K562 (cell line): ENCODE measurements around the gene HELZ2. TPM values are rescaled to one million over a fixed set of nuclear protein-coding genes. Genes with fewer than 3 reads are reported as not detected.

ENCODE experiments used
- ATAC-seq: fragments of 200-7000 bp; cut with Tn5 transposase; 3 replicates; pipeline ENCODE4 v1.9.1; 2020; ENCODE audit warnings: moderate library complexity
- BruUV-seq: library from RNA; stranded (reverse); fragments of 400-500 nt; replicated peaks from 2 replicates; lab custom pipeline; 2021; lab: Mats Ljungman, UMichigan
- CTCF ChIA-PET: fragments of 300-600 bp; formaldehyde crosslinking; extraction: SDS; loops from one replicate; lab custom pipeline; 2021; ENCODE audit warnings: low intra/inter-chr PET ratio; lab: Yijun Ruan, JAX
- POLR2A ChIA-PET: fragments of 300-600, 350-650 bp; sonication (Branson Sonifier 250); formaldehyde crosslinking; extraction: SDS; loops from one replicate; lab custom pipeline; 2021; ENCODE audit warnings: antibody characterized with exemption, inconsistent platforms; lab: Yijun Ruan, JAX
- DNase-seq, 4 experiments: peaks; one replicate each; pipeline versions ENCODE4 v3.0.0 to v3.0.0-alpha.2; 2011 to 2018; ENCODE audit warnings: low spot score in 3 of 4, mixed read lengths in 3 of 4; ENCODE audit errors: extremely low read depth in 1 of 4
- FAIRE-seq: peaks from 2 replicates; lab custom pipeline; 2011; peaks lifted over from hg19 to GRCh38; lab: Jason Lieb, UNC
- H2AFZ ChIP-seq: 2 replicates; pipeline ENCODE4 v1.6.0; 2011; ENCODE audit warnings: low read depth, low read length, control low read depth, inconsistent platforms
- H3K27ac ChIP-seq: fragments of 200-600 bp; 3 replicates; pipeline ENCODE4 v1.8.0; 2011; ENCODE audit warnings: low read depth, mild to moderate bottlenecking, control low read depth, inconsistent platforms, low read length, moderate library complexity, mixed read lengths; ENCODE audit errors: extremely low read depth
- H3K27me3 ChIP-seq, 2 experiments: fragments of 300-600 bp in 1 of 2; 2 replicates in 1 of 2; 3 replicates in 1 of 2; pipeline versions ENCODE4 v1.6.0 to v1.8.0; 2011; ENCODE audit warnings: inconsistent platforms in 2 of 2, low read length in 2 of 2, mild to moderate bottlenecking in 1 of 2, mixed read lengths in 1 of 2, moderate library complexity in 1 of 2; ENCODE audit not compliant: control insufficient read depth in 2 of 2, insufficient read depth in 2 of 2
- H3K36me3 ChIP-seq: fragments of 300-600 bp; 3 replicates; pipeline ENCODE4 v1.8.0; 2011; ENCODE audit warnings: mild to moderate bottlenecking, low read length, inconsistent platforms; ENCODE audit not compliant: control insufficient read depth, insufficient read depth
- H3K4me1 ChIP-seq, 2 experiments: fragments of 200-600 bp in 1 of 2; replicated peaks in 1 of 2; 2 replicates in 1 of 2; 3 replicates in 1 of 2; pipeline versions ENCODE4 v1.5.1 to v1.8.0; 2011; ENCODE audit warnings: inconsistent platforms in 2 of 2, low read length in 2 of 2, mild to moderate bottlenecking in 1 of 2, mixed read lengths in 1 of 2, moderate library complexity in 1 of 2; ENCODE audit not compliant: control insufficient read depth in 2 of 2, insufficient read depth in 2 of 2
- H3K4me2 ChIP-seq: 2 replicates; pipeline ENCODE4 v1.6.1; 2011; ENCODE audit warnings: low read length, control low read depth, inconsistent platforms, mixed read lengths; ENCODE audit not compliant: insufficient read depth
- H3K4me3 ChIP-seq: fragments of 200-600 bp; sonication (generic), shearing (Covaris generic); 2 replicates; pipeline ENCODE4 v1.5.1; 2016; ENCODE audit warnings: control low read depth, inconsistent platforms
- H3K79me2 ChIP-seq: fragments of 200-600 bp; 3 replicates; pipeline ENCODE4 v1.8.0; 2011; ENCODE audit warnings: low read length, inconsistent platforms; ENCODE audit not compliant: control insufficient read depth, insufficient read depth
- H3K9ac ChIP-seq, 2 experiments: 2 replicates each; pipeline versions ENCODE4 v1.6.0 to v1.6.1; 2011; ENCODE audit warnings: low read depth in 2 of 2, low read length in 2 of 2, control low read depth in 1 of 2, inconsistent platforms in 1 of 2, mild to moderate bottlenecking in 1 of 2, mixed read lengths in 1 of 2; ENCODE audit not compliant: insufficient read depth in 1 of 2
- H3K9me1 ChIP-seq: one replicate; pipeline ENCODE4 v1.6.0; 2011; ENCODE audit warnings: inconsistent platforms, mild to moderate bottlenecking, low read length, moderate library complexity; ENCODE audit not compliant: control insufficient read depth, insufficient read depth
- H3K9me3 ChIP-seq: replicated peaks from 2 replicates; pipeline ENCODE4 v1.5.1; 2011; ENCODE audit warnings: low read depth, low read length, inconsistent platforms; ENCODE audit not compliant: control insufficient read depth, insufficient read depth
- H4K20me1 ChIP-seq: replicated peaks from 2 replicates; pipeline ENCODE4 v1.6.1; 2011; ENCODE audit warnings: low read length, inconsistent platforms, mixed read lengths; ENCODE audit not compliant: control insufficient read depth, insufficient read depth
- HNRNPL ChIP-seq: fragments of 200-400 bp; formaldehyde crosslinking; IDR thresholded peaks from 2 replicates; pipeline ENCODE4 v1.6.1; 2017; ENCODE audit warnings: low read depth, mild to moderate bottlenecking, low read length
- PHB ChIP-seq: fragments of 250-450 bp; sonication (Bioruptor Pico); IDR thresholded peaks from 2 replicates; pipeline ENCODE4 v1.5.0; 2021
- TAF15 ChIP-seq: fragments of 200-400 bp; formaldehyde crosslinking; IDR thresholded peaks from 2 replicates; pipeline ENCODE4 v1.6.1; 2017; ENCODE audit warnings: mild to moderate bottlenecking, low read depth, low read length, moderate library complexity
- TSHZ1 ChIP-seq: fragments of 250-450 bp; sonication (Bioruptor Pico); IDR thresholded peaks from 2 replicates; pipeline ENCODE4 v1.4.0; 2020; ENCODE audit warnings: mild to moderate bottlenecking, moderate library complexity
- ZBTB2 ChIP-seq: fragments of 450-650 bp; IDR thresholded peaks from 2 replicates; pipeline ENCODE4 v1.6.1; 2016; ENCODE audit warnings: antibody characterized with exemption
- WGBS: fragments of 100-300 bp; shearing (Covaris generic); methylation state at CpG from one replicate; pipeline ENCODE4 v1.1.6; 2016; ENCODE audit warnings: low coverage, mixed read lengths; ENCODE audit not compliant: insufficient coverage; ENCODE audit errors: missing lambda C conversion rate; 5-methylcytosine and 5-hydroxymethylcytosine counted together
- in situ Hi-C: fragments of 300-500 bp; cut with MboI; formaldehyde crosslinking; loops from 4 replicates; pipeline ENCODE4 v1.15.0; 2018; ENCODE audit warnings: inconsistent platforms, mixed read lengths
- intact Hi-C: fragments of 100-400 bp; cut with micrococcal nuclease; formaldehyde crosslinking; loops from 2 replicates; pipeline ENCODE4 v1.14.2; 2022
- polyA plus RNA-seq, 8 experiments: library from polyadenylated mRNA; depleted of rRNA in 4 of 8; stranded (reverse) in 5 of 8; unstranded in 3 of 8; fragments of >200 nt; fragmentation: Nextera tagmentation in 2 of 8; fragmentation: Illumina TruSeq in 1 of 8; extraction: Ambion mirVana in 2 of 8; extraction: Trizol in 1 of 8; gene quantifications; 2 replicates each; pipeline versions ENCODE4 v1.2.1 to v1.2.3, GENCODE V29; 2011 to 2014; ENCODE audit warnings: inconsistent platforms in 1 of 8, missing spikeins in 1 of 8
- total RNA-seq, 7 experiments: library from RNA; depleted of rRNA in 6 of 7; stranded (reverse); fragments of >200 nt in 6 of 7; fragmentation: Illumina TruSeq in 2 of 7; extraction: Trizol in 2 of 7; gene quantifications; 2 replicates each; pipeline versions ENCODE4 v1.2.1 to v1.2.3, GENCODE V29; 2011 to 2021; ENCODE audit warnings: low replicate concordance in 1 of 7

The HELZ2 gene
- total and polyA plus RNA-seq, 9 of the 15 experiments (the other 6 are each of a cell fraction or from before 2014, with no cell fraction given): 0.03 to 7.8 (median 2.9) TPM; not detected in 1

- no peak for ATAC-seq
- H3K4me2 ChIP-seq: no peak overlapping the region
- WGBS: 71% methylated on average over 24 of the region's 48 CpGs
- ChIA-PET POLR2A (interaction anchor here (0.6 to 1.2 kb wide), 3 partner anchors 9 to 90 kb away, joined by 3 read pairs; no protein-coding TSS in a partner anchor), CTCF (no interaction called here)
- H2AFZ ChIP-seq: no peak overlapping the region
- H3K79me2 ChIP-seq: no peaks in the 10 kb centered on the region
- BruUV-seq: no TSS peak
- peaks cover 3% of the 10 kb centered on the region; the same call in 1 of the 2 replicates for H4K20me1 ChIP-seq
- peaks cover 4 to 73% of the 10 kb centered on the region in 2 experiments; a peak in 4 of 5 replicates for H3K4me1 ChIP-seq
- H3K36me3 ChIP-seq: no peaks in the 10 kb centered on the region
- no peak for DNase-seq
- TF ChIP-seq TSHZ1 (CRISPR knock-in tag) (no peak), PHB (CRISPR knock-in tag) (no peak), HNRNPL (0 out of 2 replicates have a peak, but pooled peaks have one; percentile 7), ZBTB2 (no peak), TAF15 (no peak)
- TF ChIP-seq, all 486 proteins: peak for 1
- Histone ChIP-seq H3K4me3 (no peak overlapping the region), H3K27ac (no peak overlapping the region), H3K9me1 (peaks cover 3% of the 10 kb centered on the region), H3K9ac (peak overlapping the region in 1 of 2 experiments; percentile 95; a peak in 1 of 4 replicates), H3K9me3 (no peaks in the 10 kb centered on the region), H3K27me3 (no peaks in the 10 kb centered on the region)
- FAIRE-seq: no peak
- intact Hi-C loops: no loop called here
- in situ Hi-C loops: no loop called here
These were observed 1.8 kb downstream of the HELZ2 start for GRCh38 chr20:63572071-63572787.
